IPS-NIHi11 (cell line): ENCODE data around the gene CCDC116.
"Not testable (repeated sequence)": the region's sequence is repeated elsewhere in the genome, so short reads cannot be mapped to it uniquely, and the experiment has no call there.

Source experiments
- DNase-seq: peaks from one replicate; pipeline ENCODE4 v3.0.0; 2012; ENCODE audit warnings: mixed read lengths, low spot score

CCDC116 gene, protein sequence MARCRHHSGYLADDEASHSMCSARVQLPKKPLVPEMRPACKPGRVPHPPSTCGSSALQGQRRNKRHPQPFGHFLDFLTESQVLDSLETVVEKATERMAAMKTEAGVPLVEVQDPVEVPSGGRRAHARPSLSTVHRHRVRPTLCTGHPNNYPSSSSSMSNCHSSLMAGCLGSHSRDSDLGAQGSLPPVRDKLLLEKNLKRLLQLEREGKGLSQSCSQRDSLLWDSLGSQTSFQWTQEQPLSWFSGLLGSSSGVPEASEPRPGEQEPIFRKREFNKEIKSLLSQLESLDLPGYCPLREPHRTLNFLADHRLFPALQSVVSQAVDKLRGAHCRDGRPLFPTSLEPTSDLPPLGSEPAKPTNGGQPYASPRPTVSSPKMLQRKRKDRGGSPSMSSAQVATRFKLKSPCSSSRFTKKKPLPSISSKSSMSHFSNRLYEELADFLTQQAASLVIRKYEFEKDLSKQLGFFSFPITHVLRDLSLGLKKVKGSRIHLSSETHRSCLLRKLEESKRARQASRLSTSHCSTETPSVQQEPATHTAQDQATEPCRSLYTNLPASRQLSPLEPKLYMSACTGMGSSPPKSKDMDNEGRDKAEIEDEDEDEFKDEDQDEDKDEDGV

DNA sequence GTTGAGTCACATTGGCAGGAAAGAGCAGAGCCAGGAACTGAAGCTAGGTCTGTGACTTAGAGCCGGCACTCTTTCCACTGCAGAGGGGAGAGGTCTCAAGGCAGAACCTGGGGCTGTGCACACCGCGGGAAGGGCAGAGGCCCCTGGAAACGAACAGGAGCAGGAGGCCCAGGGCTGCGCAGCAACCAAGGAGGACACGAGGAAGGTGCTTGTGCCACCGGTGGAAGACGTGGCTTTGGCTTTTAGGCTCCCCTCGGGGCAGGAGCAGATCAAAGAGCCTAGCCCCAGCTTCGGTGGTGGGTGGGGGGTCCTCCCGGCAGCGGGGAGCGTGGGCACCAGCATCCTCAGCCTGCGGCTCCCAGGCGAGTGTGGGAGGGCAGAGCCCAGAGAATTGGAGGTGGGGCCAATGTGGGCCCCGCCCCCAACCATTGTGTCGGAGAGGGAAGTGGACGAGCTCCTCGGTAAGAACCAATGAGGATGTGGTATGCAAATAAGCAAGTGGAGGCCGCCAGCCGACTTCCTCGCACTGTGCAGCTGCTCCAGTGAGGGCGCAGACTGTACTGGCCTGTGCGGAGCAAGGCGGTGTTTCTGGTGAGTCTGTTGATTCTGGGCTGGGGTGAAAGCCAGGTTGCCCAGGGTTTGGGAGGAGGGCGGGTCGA lies at the start of gene CCDC116:
CCDC116 (plus strand) TSS at position 524 of the 659 bp plus-strand sequence. CDS start 422 bp downstream, outside the sequence.
- peak; percentile 78 for DNase-seq

DNA sequence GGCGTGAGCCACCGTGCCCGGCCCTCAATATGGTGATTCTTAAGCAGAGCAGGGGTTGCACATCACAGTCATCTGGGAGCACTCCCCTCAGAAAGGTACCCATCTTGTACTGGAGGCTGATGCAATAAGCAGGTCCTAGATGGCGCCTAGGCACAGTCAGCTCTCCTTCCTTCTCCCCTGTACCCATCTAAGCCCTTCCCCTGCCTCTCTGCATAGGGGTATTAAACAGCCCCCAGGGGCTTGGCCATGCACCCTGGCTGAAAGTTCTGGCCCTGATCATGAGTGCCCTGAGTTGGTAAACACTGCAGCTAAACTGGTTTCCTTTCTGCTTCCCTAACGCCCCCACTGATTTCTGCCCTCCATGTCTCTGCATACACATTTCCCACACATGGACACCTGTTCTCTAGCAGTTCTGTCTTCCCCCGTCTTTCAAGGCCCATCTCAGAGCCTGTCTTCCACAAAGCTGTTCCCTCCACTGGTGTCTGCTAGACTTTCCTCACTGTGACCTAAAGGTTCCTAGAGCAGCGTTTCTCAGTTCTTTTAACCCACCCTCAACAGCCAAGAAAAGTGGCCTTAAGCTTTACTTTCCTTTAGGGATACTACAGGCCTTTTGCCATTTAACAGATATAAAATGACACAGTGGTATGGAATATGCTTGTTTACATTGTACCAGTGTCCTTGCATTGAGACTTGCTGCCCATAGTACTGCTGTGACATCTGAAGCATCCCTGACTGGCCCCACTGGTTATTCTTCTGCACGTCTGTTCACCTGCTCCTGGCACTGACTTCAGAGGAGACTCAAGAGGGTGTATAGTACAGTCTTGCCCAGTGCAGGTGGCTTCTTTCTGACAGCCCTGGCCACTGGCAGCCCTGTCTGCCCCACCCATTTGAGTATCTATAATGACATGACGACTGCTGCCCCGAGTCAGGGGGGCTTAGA lies 49.5 kb upstream of the CCDC116 start:
- no peak for DNase-seq

DNA sequence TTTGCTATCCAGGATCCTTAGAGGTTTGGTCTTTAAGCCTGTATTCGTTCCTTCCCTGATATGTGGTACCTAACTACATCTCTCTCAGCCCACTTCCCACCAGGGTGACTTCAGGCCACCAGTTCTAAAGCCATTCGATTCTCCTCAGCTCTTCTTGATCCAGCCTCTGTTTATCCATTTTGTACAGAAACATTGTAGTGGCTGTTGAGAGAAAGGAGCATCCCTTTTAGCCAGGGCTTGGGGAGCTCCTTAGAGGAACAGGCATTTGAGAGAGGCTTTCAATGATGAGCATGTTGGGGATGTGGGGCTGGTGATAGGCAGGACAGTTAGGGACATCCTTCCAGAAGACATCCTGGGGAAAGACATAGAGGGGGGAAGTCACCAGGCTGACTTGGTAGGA lies 47.2 kb upstream of the CCDC116 start:
- DNase-seq, result no peak

DNA sequence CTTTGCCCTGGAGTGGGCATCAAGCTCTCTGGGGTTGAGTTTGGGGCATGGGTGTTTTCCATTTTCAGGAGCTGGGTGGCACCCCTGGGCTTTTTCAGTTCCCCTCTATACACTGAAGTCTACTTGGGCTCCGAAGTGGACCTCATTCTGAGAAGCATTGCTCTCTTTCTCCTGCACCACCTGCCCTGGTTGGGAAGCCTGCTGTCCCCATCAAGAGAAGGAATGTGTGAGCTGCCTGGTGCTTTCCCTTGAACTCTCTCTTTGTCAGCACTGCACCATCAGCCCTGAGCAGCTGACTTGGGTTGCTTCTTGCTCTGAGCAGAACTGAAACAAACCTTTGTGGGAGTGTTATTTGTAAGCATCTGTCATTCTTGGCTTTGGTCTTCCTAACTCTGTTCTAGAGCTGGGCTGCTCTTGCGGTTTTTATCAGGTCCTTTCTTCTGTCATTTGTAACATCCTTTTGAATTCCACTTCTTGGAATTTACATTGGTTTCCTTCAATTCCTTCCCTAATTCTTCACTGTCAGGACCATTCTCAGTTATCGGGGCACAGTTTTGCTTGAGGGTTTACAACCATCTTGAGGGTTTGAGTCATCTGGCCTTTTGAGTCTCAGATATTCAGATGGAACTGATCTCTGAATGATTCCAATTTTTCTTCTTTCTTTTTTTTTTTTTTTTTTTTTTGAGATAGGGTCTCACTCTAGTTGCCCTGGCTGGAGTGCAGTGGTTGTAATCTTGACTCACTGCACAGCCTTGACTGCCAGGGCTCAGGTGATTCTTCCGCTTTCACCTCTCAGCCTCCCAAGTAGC lies 44.6 kb upstream of the CCDC116 start:
- DNase-seq, result no peak

DNA sequence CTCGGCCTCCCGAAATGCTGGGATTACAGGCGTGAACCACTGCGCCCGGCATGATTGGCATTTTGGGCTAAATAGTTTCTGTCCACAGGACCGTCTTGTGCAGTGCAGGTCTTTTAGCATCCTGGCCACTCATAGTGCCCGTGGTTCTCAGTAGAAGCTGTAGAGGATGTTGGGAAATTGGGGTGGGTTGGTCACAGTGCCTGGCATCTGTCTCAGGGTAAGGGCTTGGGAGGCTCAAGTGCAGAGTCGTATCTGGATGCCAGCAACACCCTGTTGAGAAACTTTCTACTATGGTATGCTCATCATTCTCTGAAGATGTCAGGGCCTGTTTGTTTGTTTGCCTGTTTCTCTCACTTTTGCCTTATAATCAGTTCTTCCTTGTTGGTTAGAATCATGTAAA lies 43.2 kb upstream of the CCDC116 start:
- DNase-seq, result no peak

DNA sequence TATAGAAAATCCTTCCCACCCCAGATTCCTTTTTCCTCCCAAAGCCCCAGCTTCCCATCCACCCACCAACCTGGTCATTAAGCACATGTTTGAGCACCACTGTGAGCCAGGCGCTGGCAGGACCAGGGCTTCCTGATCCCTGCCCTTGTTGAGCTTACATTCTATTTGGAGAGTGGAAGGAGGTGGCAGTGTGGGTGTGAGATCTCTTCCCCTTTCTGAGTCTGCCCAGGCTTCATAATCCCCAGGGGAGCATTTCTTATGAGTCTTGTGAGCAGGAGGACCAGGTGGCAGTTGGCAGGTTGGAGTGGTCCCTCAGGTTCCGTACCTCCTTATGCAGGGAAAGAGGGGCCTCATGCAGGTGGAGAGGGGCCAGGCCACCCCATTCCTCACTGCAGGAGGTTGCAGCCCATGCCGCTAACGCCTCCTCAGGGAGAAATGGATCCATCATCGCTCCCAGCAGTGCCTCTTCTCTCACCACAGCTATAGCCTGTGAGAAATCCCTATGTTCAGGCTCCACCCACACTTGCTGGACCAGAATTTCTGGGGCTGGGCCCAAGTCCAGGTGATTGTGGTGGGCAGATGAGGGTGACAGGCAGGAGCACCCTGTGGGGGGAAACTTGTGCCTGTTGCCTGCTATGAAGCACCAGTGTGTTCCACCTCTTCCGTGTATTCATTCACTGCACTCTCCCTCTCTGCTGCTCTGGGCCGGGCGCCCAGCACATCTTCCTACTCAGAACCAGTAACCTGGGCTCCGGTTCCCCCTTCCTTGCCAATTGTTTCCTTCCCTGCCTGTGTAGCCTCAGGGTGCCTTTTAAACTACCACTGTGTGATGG lies 41.5 kb upstream of the CCDC116 start:
- DNase-seq, result no peak

DNA sequence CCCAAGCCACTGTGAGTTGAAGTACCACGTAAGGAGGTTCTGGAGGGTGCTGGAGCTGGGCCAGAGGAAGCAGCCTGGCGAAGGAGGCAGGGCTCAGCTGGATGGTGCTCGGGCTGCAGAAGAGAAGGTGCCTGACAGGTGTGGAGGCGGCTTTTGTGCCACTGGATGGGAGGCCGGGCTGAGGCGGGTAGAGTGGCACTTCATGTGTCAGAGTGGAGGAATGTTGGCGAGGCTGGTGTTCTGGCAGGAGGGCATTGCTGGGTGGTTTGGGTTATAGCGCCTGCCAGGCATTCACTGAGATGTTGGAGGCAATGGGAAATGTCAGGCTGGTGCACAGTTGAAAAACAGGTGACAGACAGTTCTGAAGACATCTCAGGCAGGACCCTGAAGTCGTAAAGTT lies 40.9 kb upstream of the CCDC116 start:
- DNase-seq, result no peak

DNA sequence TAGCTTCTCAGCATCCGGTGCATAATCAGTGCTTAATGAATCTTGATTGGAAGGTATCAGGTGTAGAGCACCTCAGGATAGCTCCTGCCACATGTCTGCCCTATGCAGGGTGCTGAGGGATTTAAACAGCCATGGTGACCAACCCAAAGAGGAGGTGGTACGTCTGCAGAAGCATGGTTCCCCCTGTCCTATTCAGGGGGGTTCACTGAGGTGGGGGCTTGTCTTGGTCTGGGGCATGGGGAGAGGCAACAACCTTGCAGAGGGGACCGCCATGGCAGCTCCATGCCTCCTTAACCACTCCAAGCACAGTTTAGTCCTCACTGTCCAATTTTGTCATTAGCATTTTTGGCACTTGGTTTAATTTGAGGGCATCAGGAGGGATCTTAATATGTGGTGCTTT lies 40.1 kb upstream of the CCDC116 start:
- no peak for DNase-seq

DNA sequence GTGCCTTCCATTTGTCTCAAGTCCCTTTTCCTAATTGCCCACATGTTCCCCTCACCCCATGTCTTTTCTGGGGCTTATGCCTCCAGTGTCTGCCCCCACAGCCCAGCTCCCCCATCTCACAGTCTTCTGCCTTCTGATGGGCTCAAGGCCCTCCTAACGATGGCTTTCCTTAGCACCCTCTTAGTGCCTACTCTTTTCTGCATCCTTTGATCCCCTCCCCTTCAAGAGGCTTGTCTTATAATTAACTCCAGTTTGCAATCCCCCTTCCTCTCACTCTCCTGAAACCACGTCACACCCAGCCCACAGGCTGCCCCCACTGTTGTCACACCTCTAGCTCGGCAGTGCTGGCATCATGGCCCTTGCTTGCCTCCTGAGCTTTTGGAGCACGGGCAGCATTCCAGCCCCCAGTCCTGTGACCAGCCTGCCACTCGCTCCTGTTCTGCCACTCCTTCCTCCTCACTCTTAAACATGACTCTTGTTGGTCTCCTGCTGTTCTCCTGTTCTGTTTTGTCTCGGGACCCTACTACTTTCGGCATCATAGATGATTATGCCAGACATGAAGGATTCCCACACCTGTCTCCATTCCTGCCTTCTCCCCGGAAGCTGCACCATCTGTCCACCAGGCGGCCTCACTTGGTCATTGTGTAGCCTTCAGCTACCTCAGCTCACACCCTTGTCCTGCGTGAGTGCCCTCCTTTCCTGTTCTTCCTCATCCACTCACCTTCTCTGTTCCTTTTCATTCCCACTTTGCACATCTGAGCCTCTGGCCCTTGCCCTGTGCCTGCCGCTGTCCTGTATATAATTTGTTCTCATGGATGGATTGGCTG lies 38.9 kb upstream of the CCDC116 start:
- peak; percentile 55 for DNase-seq

DNA sequence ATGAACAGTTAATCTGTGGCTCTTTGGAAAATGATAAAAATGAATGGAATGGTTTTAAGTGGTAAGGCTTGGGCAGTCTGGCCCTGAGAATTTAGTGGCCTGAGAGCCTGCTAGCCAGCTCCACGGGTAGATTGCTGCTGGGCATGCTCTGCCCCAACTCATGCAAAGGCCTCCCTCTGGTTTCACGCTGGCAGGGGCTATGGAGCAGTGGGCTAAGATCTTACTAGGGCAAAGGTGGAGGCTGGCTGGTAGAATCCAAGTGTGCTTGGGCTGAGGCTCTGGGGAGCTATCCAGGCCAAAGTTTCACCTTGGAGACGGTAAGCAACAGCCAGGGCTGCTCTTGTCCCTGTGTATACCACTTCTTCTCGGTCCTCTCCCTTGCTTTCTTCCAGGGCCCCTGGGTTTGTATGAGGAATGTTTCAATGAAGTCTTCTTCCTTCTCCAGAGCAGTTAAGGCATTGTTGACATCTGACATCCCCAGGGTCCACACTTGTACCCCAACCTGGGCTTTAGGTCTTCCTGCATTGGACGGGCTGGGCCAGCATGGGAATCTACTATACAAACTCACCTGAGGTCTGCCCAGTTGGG lies 37.6 kb upstream of the CCDC116 start:
- no peak for DNase-seq

DNA sequence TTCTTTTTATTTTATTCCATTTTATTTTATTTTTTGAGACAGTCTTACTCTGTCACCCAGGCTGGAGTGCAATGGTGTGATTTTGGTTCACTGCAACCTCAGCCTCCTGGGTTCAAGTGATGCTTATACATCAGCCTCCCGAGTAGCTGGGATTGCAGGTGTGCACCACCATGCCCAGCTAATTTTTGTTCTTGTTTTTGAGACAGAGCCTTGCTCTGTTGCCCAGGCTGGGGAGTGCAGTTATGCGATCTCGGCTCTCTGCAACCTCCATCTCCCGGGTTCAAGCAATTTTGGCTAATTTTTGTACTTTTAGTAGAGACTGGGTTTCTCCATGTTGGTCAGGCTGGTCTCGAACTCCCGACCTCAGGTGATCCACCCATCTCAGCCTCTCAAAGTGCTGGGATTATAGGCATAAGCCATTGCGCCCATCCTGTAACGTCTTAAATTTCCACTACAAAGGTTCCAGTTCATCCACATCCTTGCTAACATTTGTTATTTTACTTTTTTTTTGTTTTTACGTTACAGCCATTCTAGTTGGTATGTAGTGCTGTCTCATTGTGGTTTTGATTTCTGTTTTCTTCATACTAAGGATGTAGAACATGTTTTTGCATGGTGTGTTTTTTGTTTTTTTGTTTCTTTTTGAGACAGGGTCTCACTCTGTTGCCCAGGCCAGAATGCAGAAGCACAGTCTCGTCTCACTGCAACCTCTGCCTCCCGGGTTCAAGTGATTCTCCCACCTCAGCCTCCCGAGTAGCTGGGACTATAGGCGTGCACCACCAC lies 36.0 kb upstream of the CCDC116 start:
- not testable (repeated sequence) for DNase-seq

DNA sequence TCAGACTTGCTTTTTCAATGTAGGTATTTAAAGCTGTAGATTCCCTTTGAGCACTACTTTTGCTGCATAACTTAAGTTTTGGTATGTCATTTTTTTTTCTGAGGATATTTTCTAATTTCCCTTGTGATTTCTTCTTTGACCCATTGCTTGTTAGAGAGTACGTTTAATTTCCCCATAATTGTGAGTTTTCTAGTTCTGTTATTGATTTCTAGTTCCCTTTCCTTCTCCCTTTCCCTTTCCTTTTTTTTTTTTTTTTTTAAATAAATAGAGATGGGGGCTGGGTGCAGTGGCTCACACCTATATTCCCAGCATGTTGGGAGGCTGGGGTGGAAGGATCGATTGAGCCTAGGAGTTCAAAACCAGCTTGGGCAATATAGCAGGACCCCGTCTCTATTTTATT lies 34.3 kb upstream of the CCDC116 start:
- no peak for DNase-seq

DNA sequence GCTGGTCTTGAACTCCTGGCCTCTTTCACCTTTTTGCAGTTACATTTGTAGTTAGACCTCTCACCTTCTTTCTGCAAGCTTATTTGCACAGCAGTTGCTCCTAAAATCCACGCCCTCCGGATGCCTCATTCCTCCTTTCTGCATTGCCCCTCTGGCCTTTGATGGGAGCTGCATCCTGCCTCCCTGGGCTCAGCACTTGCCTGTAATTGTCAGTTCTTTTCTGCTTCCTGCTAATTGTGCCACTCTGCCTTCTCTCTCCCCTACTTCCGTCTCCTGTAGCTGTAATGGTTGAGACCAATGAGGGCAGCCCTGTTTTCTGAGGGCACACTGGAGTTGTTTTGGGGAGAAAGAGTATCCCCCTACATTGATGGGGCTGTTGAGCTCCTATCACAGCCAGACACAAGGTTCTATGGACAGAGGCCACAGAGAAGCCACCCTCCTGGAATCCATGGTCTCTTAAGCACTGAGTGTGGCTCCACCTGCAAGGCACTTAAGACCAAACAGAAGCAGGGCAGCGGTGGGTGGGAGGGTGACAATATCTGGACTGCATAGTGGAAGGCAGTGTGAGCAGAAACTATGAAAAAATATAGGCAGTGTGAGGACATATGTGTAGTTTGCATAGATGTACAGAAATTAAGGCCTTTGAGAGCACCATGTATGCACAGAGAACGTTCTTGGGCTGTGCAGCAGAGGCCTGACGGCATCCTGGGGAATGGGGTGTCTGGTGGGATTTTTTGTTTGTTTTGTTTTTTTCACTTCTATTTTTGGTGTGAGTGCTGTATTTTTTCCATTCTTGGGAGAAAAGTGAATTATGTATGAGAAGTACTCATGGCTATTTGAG lies 33.3 kb upstream of the CCDC116 start:
- DNase-seq, result no peak

DNA sequence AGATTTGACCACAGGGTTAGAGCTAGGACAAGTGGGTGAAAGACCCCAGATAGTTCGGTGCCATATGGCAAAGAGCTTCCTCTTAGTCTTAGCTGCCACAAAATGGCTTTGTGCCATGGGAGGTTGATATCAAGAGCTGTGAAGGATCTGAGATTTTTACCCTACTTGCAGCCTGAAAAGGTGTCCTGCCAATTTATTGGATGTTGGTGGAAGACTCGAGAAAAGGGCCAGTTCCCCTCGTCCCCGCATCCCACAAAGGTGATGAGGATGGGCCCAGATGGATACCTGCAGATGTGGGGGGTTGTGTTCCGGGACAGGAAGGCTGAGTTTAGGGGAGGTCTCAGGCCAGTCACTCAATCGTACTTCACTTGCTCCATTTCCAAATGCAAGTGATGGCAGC lies 30.0 kb upstream of the CCDC116 start:
- DNase-seq, result no peak

DNA sequence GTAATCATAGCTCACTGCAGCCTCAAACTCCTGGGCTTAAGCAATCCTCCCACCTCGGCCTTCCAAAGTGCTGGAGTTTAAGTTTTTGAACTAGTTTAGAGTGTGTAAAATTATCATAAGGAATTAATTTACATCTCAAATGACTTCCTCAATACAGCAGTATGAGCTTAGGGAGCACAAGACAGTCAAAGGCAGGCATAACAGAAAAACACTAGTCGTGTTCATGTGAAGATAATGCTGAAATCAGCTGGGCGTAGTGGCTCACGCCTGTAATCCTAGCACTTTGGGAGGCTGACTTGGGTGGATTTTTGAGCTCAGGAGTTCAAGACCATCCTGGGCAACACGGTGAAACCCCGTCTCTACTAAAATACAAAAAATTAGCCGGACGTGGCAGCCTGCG lies 28.6 kb upstream of the CCDC116 start:
- no peak for DNase-seq

DNA sequence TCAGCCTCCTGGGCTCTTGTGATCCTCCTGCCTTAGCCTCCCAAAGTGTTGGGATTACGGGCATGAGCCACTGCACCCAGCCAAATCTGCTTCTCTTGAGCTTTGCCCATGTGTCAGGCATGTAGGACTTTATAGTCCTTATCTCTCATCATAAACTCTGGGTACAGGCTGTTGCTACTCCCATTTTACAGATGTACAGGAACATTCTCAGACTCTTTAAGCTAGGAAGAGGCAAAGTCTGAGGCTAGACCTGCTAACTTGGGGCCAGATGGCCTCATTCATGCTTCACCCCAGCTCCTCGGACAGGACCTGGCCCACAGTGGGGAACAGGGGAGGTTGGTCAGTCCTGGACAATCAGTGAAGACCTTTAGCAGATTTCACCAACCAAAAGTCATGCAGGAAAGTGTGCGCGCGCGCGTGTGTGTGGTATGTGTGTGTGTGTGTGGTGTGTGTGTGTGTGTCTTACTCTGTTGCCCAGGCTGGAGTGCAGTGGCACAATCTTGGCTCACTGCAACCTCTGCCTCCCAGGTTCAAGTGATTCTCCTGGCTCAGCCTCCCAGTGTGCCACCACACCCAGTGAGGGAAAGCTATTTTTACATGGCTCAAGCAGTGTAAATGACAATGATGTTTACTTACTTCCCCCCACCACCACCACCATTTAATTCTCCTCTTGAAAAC lies 26.5 kb upstream of the CCDC116 start:
- DNase-seq, result no peak

DNA sequence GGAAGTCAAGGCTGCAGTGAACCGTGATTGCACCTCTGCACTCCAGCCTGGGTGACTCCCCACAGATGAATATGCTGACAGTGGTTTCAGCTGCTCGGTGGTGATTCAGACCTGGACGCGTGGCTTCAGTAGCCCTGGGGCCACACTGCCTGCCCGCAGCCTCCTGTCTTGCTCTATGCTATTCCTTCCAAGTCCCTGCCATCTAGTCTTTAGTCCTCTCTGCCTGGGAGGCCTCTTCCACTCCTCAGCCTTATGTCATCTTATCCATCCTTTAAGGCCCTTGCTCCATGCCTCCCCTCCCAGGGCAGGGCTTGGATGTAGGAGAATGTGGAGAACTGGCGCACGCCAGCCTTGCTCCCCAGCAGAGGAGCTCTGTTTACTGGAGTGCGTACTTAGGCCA lies 25.8 kb upstream of the CCDC116 start:
- no peak for DNase-seq
